Posterior cingulate gyrus (tissue), 11 donors: ENCODE results near the gene IL37.
"Not testable (repeated sequence)": the region's sequence is repeated elsewhere in the genome, so short reads cannot be mapped to it uniquely, and the experiment has no call there.

ENCODE experiments used
- DNase-seq, 10 donors: peaks; one replicate each; pipeline versions ENCODE4 v3.0.0 to v3.0.0-alpha.2; 2020 to 2021; ENCODE audit warnings: mixed read lengths in 3 of 10
- intact Hi-C: fragments of 100-400 bp; cut with DNase I; formaldehyde crosslinking; loops from one replicate; pipeline ENCODE4 v1.15.1; 2023

IL37 gene

DNA sequence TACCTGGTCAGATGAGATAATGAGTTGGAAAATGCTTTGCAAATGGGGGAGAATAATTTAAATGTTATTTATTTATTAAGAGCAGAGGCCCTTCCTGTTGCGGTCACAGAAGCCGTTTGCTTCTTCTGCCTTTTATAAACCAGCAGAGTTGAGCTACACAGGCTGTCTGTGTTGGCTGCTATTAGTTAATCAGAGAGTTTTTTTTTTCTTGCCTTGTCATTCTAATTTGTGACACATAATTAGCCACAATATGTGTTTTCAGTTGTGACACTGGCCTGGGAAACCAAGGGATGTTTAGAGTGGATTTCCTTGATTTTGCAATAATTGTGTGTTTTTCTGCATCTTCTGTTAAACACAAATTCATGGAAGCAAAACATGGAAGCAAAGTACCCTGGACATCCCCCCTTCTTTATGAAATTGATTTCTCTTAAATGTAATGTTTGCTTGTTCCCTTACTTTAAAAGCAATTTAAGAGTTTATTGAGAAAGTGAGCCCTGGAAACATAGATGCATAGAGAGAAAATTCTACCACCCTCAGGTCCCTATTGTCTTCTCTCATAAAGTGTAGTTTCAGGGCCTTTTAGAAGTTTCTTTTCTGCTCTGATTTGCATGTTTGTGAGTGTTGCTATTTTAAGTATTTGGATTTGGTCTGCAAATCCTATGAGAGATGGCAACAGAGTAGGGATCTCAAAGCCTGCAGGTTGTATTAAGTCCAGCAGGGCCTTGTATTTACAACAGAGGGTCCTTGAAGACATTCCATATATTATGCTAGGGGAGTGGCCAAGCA is 22.8 kb upstream of the IL37 start:
- intact Hi-C loops = no loop called here
- no peak for DNase-seq

DNA sequence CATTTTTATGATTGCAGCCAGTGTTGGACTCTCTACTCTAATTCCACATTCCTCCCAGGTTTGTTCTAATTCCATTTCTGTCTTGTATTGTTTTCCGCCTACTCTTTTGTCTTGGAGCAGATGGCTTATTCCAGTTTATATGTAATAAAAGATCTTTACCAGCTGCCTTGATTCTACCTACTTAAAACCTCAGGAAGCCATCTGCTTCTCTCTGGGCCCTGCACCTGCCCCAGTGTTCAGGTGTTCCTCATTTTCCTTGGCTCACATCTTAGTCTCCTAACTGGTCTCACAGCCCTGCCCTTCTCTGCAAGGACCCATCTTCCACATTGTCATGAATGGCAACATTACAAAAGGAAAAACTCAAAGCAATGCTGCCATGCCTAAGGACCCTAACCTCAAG is 21.0 kb upstream of the IL37 start:
- intact Hi-C loops = no loop called here
- no peak for DNase-seq

DNA sequence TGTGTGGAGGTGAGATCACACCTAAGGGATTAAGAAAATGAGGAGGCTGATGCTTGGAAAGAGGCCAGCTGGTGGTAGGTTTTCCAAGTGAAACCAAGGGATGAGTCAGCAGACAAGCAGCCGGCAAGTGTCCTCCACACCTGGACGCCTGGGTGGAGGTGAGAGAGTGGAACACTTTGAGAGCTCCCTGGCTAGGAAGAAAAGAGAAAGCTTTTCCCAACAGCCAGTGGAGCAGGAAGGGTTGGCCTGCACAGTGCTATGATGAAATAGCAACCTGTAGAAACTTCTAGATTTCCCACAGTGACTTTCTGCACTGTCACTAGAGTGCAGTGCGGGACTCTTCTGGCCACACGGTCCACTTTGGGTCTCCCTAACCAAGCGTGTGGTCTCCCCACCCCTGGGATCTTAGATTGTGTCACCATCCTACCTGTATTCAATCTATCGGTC is 19.6 kb upstream of the IL37 start:
- intact Hi-C loops = no loop called here
- peak in 6 of 10 donors; percentile 26 to 86 (median 50) for DNase-seq

DNA sequence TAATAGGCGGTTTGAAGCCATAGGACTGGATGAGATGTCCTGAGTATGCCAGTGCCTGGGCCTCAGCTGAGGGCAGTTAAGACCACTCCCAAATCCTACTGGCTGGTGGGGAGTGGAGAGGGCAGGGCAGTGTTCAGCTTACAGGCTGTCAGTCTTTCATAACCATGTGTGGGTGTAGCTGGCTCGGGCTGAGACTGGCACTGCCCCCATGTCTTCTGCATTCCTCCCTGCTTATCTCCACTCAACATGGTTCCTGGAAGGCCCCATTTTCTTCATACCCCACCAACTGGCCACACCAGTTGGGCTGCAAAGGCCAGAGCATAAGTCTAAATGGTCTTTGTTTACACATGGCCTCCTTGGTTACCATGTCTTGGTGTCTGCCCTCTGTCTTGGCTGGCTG is 17.2 kb upstream of the IL37 start:
- intact Hi-C loops = no loop called here
- no peak for DNase-seq

DNA sequence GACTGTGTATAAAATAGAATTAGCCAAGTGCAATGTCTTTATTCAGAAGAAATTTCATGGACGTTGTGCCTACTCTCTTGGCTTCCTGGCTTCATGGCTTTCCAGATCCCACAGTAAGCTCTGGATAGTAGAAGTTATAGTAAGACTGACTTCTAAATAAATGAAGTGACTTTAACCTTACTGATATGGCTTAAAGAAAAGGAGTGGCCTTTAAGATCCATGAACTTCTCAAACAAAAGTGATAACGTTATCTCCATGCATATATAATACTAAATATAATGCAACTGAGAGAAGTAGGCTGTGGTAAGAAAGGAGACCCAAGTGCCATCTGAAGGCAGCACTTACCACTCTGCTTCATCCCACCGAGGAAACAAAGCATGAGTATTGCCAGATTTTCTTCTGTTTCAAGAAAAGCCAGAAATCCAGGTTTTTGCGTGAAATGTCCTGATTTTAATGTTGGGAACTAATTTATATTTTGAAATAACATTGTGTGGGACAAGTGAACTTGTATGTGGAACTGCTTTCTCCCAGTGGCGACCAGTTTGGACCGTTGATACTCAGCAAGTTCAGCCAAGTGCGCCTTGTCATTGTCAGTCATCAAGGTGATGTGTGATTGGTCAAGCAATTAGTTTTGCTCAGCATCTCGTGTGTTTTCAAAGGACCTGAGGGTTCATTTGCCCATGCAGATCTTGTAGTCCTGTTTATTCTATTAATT is 13.9 kb upstream of the IL37 start:
- DNase-seq = no peak
- intact Hi-C loops = no loop called here

DNA sequence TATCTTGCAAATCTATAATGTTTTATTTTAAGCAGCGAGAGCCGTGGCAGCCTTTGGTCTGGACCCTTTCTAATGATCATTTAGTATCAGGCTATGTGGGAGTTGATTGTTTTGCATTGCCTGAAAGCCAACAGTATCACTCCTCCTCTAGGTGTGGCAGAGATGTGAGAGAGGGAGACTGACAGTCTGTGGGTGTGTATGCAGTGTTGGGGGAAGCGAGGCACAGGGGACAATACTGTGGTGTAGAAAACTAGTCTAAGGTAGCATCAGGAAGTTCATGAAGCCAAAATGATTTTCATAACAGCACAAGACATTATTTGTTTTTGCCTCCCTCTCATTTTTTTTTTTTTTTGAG is 13.4 kb upstream of the IL37 start:
- no peak for DNase-seq
- intact Hi-C loops = no loop called here

DNA sequence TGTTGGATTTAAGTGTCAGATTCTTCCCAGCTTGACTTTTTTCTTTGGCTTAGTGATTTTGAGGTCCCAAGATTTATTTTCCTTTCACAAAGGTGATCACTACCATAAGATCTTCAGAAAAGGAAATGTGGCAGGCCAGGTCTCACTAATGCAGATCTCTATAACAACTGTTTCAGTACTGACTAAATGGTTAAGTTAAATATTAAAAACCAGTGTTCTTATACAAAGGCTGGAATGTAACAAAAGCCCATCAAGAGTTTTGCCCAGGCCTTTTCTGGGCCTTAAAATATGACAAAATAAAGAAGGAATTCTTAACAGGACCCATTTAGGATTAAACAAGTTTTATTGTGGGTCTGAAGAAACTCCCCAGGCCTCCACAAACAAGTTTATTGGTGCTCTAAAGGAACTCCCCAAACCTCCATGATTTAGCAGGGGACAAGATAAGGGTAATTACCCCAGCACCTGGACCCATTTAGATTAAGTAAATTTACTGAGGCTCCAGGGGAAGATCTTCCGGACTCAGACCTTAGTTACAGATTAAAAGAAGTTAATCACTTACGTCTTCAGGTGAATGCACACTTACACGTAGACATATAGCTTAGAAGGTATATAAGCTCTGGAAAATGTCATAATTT is 9.4 kb upstream of the IL37 start:
- DNase-seq, intact Hi-C loops: not testable (repeated sequence)

DNA sequence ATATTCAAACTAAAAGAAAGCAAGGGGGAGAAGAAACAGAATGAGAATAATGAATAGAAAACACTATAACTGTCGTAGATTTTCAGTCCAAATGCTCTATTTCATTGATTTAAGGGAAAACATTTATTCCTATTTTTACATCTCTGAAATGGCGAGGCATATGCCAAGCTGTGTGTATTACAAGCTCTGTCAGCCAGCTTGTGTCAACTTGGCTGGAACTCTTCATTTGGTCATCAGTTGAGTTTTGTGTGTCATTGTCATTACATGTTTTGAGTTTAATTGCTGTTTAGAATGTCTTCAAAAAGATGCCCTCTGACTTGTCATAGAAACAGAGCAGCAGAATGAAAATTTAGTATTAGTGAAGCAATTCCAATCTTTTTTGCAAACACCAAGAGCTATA is 8.1 kb upstream of the IL37 start:
- intact Hi-C loops = no loop called here
- DNase-seq = no peak

DNA sequence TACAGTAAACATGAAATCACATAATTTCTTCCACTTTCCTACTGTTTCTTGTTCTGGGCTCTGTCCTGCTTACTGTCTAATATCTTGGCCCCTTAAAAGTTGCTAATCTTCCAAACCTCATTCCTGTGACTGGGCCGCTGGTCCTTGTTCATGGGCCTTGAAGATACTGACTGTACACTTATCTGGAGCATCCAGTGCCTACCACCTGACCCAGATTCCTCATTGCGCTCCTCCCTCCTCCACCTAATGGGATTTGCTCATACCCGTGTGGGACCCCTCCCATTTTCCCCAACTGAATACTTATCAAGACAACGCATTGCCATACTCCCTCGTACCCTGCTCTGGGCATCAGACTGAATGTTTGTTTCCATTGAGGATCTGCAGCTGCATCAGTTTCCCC is 6.1 kb upstream of the IL37 start:
- intact Hi-C loops = no loop called here

DNA sequence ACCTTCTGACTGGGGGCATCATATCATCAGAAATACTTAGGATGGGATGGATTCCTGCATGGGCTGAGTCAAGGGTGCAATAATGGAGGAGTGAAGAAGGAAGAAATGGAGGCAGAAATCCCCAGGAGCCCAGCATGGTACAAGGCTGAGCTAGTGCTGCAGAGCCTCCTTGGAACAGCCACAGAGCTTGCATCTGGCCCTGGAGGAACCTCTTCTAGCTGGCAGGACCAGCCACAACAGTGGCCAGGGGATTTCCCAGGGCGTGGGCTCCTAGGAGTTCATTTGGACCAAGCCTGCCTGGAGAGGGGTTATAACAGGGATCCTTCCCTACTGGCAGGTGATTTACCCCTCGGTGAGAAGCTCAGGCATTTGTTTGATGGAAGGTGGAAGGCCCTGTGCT is 4.7 kb upstream of the IL37 start:
- intact Hi-C loops = no loop called here
- DNase-seq = no peak

More for the DNA sequence above, 6.1 kb upstream of the IL37 start:
- DNase-seq = no peak

DNA sequence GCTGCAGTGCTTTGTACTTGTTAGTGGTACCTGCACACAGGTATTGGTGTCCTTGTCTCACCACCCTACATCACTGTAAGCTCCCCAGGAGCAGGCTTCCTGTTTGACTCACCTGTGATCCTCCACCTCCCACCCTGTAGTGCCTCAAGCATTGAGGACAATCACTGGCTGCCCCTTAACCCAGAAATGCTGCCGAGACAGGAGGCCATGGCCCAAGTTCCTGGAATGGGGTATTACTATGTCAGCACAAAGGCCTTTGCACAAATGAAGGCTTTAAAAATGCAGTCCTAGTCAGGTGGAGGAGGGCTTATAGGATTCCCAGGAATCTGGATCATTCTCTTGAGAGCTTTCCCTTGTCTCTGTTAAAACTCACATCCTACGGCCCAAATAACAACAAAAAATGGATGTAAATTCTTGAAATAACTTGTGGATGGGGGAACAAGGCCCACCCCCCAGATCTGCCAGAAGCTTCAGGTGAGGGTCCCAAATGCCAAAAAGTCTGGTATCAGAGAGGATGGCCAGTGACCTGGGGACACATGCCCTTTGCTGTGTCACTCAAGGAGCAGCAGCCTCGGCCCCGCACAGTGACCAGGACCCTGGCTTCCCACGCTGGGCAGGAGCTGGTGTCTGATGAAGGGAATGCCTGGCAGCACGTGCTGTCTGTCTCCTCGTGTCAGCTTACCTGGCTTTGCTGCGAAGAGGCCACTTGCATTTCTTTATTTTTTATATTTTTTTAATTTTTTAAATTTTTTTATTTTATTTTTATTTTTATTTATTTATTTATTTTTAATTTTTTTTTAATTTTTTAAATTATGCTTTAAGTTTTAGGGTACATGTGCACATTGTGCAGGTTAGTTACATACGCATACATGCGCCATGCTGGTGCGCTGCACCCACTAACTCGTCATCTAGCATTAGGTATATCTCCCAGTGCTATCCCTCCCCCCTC is 3.7 kb upstream of the IL37 start:
- intact Hi-C loops = no loop called here
- no peak for DNase-seq

DNA sequence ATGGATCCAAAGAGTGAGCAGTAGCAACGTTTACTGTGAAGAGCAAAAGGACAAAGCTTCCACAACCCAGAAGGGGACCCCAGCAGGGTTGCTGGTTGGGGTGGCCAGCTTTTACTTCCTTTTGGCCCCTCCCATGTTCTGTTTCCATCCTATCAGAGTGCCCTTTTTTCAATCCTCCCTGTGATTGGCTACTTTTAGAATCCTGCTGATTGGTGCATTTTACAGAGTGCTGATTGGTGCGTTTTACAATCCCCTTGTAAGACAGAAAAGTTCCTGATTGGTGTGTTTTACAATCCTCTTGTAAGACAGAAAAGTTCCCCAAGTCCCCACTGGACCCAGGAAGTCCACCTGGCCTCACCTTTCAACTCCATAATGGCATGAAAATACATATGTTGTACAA is 2.4 kb upstream of the IL37 start:
- intact Hi-C loops, DNase-seq: not testable (repeated sequence)

DNA sequence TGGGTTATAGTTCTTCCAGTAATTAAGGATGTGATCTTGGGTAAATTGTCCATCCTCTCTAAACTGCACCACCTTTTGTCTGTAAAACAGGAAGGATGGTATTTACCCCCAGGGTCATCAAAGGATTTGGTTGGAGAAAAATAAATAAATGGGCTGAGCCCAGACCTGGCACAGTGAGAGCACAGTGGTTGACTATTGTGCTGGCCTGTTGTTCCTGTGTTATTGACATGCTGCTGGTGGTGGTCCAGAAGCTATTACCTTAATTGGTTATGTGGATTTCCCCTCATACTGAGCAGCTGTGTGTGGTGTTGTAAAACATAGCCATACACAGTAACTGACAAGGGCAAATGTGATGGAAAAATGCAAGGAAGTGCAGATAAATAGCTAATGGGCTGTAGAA is 746 bp upstream of the IL37 start:
- intact Hi-C loops = no loop called here
- DNase-seq = no peak

DNA sequence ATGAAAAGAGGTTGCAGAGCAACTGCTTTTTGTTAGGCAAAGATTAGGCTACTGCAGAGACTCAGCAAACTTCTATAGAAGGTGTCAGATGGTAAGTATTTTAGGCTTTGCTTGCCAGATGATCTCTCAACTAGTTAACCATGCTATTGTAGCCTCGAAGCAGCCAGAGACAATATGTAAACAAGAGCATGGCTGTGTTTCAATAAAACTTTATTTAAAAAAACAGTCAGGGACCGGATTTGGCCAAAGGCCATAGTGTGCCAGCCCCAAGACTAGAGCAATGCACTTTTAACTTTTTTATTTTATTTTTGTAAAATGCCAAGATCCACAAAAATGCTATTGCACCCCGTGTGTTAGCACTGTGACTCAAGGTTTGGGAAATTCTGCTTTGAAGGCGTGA is 1.4 kb downstream of the IL37 start:
- no peak for DNase-seq
- intact Hi-C loops = no loop called here

DNA sequence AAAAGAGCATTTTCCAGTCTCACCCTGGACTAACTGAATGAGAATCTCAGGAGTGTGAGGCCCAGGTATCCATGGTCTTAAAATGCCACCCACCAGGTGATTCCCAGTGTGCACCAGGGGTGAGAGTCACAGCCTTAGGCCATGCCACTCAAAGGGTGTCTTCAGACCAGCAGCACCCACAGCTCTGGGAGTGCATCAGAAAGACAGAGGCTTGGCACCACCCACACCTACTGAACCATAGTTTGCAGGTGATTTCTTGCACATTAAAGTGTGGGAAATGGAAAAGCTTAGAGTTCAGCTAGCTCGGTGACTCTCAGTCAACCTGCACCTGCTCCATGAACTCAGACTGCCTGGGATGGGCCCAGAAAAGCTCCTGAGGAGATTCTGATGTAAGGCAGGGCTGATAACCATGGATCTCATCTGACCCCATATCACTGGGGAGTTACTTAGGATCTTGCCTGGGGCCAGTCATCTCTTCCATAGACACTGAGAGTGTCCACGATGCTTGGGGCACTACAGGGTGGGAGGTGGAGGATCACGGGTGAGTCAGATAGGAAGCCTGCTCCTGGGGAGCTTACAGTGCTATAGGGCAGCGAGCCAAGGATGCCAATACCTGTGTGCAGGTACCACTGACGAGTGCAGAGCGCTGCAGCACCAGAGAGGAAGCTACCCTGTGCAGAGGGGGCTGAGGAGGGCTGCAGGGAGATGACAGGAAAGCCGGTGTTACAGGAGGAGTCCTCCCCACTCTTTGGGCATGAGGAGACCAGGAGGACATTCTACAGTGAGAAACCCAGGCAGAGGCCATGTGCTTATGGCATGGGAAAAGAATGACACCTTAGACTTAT is 4.6 kb downstream of the IL37 start:
- DNase-seq = no peak
- intact Hi-C loops = no loop called here

DNA sequence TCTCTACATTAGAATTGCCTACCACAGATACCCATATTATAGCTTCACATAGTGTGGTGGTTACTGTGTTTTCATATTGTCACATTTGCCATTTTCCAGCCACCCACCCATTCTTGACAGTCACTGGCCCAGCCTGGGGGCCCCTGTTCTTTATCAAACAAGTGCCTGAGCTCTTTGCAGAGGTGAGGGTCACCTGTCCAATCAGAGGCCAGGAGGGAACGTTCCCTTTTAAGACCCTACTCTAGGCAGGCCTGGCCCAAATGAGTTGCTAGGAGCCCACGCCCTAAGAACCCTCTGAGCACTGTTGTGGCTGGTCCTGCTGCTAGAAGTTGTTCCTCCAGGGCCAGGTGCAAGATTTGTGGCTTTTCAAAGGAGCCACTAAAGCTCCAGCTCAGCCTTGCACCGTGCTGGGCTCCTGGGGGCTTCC is 5.2 kb downstream of the IL37 start:
- intact Hi-C loops = no loop called here
- DNase-seq = no peak

DNA sequence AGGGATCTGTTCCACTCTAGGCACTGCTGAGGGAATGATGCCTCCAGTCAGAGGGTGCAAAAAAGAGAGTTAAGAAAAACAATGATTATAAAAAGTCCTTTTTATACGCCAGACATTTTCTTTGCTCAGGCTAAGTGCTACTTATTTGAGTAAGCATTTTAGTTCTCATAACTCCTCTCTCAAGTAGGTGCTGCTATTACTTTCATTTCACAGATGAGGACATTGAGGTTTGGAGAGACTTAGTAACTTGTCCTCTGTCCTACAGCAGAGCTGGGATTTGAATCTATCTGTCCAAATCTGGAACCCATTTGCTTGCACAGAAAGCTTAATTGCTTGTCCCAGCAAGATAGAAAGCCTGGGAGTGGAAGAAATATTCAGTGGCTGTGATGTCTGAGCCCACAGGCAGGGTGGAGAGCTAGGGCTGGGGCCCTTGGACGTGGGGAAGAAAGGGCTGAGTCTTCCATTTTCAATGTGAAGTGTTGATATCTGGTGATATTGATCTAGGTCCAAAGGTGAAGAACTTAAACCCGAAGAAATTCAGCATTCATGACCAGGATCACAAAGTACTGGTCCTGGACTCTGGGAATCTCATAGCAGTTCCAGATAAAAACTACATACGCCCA is 5.8 kb downstream of the IL37 start:
- intact Hi-C loops = no loop called here
- DNase-seq = no peak

DNA sequence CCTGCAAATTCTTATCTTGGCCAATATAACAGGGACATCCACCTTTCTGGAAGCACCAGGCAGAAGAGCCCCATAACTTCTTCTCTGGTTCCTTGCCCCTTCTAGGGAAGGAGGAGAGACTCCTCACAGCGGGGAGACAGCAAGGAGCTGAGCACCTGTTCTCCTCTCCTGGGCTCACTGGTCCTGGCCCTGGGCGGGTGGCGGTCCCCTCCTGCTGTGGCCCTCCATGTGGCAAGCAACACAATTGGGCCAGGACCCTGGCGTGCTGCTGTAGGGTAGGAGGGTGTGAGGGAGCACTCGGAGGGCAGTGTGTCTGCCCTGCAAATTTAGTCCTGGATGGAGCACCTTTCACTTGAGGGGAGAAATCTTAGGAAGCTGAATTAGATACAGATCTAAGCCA is 6.9 kb downstream of the IL37 start:
- DNase-seq = no peak
- intact Hi-C loops = no loop called here

DNA sequence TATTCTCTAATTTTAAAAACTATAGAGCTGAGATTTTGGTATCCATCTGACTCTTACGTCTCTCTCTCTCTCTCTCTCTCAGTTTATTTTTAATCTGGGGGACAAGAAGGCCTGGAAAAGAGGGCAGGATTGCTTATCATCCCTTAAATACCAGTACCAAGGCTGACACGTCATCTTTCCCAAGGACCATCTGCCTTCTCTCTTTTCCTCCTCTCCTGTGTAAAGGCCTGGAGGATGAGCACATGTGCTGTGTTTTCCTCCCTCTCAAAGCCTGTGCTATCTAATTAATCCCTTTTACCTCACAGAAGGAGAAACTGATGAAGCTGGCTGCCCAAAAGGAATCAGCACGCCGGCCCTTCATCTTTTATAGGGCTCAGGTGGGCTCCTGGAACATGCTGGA is 7.3 kb downstream of the IL37 start:
- no peak for DNase-seq
- intact Hi-C loops = no loop called here
